LNCaP clone FGC (cell line): ENCODE data around the gene SOCS6.
A peak's percentile ranks its signal among the peaks of the same experiment; 100 is the strongest.

Experiments used
- DNase-seq: peaks from one replicate; pipeline ENCODE4 v3.0.0-alpha.2; 2011; ENCODE audit warnings: low read depth
- H3K4me3 ChIP-seq: 2 replicates; pipeline ENCODE4 v1.5.1; 2011; ENCODE audit warnings: mild to moderate bottlenecking, low read depth, low read length, control low read depth
- CTCF ChIP-seq: IDR thresholded peaks from 2 replicates; pipeline ENCODE4 v1.5.1; 2012; ENCODE audit warnings: mild to moderate bottlenecking; ENCODE audit not compliant: control insufficient read depth, insufficient read depth; ENCODE audit errors: extremely low read depth

The SOCS6 gene

DNA sequence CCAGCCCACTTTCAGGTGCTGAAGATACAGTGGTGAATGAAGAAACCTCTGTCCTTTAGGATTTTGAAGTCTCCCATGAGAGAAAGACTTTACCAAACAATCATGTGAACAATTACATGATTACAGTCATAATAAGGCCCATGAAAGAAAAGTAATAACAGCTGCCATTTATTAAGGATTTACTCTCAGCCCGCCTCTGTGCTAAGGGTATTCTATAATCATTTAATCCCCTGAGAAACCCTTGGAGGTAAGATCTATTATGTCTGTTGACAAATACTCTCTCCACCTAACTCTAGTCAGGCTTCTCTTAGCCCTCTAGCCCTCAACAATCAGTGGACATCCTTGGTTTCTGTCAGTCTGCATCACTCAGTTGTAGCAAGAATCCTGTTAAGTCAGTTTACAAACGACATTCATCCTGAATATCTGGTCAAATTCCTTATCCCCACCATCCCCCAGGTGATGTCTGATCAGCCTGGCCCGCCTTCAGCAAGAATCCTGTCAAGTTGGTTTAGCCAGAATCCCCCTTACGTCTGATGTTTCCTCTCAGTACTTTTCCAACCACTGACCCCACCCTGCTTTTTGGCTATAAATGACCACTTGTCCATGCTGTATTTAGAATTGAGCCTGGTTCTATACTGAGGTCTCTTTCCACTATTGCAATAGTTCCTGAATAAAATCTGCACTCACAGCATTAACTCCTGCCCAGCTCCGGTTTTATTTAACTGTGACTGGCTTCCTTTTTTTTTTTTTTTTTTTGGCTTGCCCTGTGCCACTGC lies 12.2 kb upstream of the SOCS6 start:
- TF ChIP-seq CTCF = no peak
- H3K4me3 ChIP-seq = no peak overlapping the region
- no peak for DNase-seq

DNA sequence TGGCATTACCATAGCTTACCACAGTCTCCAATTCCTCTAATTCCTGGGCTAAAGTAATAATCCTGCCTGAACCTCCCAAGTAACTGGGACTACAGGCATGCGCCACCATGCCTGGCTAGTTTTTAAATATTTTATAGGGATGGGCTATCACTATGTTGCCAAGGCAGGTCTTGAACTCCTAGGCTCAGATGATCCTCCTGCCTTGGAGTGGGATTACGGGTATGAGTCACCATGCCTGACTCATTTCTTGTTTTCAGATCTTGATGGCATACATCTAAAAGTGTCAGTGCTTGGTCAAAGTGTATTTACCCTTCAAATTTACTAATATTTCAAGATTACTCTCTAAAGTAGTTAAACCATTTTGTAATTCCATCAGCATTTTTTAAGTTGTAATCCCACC lies 9.4 kb upstream of the SOCS6 start:
- TF ChIP-seq CTCF = no peak
- H3K4me3 ChIP-seq = no peak overlapping the region
- no peak for DNase-seq

GRCh38 chr18:70280007-70280925 lies 8.6 kb upstream of the SOCS6 start:
- DNase-seq = peak; percentile 68
- TF ChIP-seq CTCF = no peak
- no peak overlapping the region for H3K4me3 ChIP-seq

DNA sequence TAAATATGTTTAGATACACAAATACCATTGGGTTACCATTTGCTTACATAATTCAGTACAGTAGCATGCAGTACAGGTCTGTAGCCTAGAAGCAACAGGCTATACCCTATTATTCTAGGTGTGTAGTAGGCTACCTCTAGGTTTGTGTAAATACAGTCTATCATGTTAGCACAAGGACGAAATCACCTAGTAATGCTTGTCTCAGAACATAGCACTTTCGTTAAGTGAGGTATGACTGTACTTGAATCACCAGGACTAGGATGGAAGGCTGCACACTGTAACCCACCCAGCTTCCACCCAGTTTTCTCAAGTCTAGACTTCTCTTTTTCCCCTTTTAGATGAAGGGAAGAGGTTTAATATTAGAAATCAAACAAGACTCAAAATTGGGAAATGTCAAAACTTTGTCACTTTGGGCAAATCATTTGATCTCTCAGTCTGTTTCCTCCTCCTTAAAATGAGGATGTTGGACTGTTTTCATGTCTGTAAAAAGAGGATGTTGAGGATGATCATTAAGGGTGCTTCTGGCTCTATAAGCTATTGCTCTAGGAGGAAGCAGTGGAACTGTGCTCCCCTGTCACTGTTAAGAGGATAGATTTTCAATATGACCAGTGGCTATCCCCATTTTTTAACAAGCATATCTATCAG lies 3.7 kb upstream of the SOCS6 start:
- H3K4me3 ChIP-seq = no peak overlapping the region
- DNase-seq = no peak
- TF ChIP-seq CTCF = no peak

GRCh38 chr18:70287731-70288130 lies 1.1 kb upstream of the SOCS6 start:
- H3K4me3 ChIP-seq = no peak overlapping the region
- no peak for TF ChIP-seq CTCF
- no peak for DNase-seq

DNA sequence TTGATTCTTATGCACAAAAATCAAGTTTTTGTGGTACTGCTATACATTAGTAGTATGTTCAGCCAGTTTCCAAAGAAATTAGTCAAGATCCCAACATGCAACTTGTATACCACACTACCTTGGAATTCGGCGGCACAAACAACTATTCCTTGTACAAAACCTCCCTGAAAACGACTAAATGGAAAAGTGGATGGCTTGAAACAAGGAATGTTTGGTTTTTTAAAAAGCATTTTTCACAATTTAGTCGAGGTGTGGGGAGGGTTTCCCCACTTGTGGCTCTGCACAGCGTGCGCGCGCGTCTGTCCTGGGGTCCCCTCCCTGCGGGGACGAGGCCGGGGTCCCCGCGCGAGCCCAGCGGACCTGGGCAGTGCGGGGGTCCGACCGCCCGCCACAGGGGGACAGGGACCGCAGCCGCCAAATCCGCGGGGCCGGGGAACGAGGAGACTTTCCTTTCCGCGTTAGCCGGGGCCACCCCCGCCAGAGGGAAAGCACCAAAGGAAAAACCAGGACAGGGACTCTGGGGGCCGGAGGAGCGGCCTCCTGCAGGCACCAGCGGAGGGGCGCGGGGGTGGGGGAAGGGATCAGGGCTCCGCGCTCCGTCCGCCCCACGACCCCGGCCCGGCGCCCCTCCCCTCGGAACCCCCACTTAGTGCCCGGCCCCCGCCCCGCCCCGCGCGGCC lies 534 bp upstream of the SOCS6 start:
- TF ChIP-seq CTCF = no peak
- peak overlapping the region; percentile 65 for H3K4me3 ChIP-seq
- DNase-seq = no peak
